ENCODE data around the gene GDF2. TPM values are rescaled to one million over a fixed set of nuclear protein-coding genes. Genes with fewer than 3 reads are reported as not detected.

The GDF2 gene
- total RNA-seq, 1 donor from 2014 or later, result not detected

GRCh38 chr10:47374611-47375536 lies 52.6 kb downstream of the GDF2 start:
- H3K27ac Mint-ChIP-seq, result no peak overlapping the region
- no peak for TF ChIP-seq CTCF (IDR thresholded peaks at IDR 0.05; ENCODE audit: unreplicated experiment)
- peaks cover 11% of the 10 kb centered on the region for H3K27me3 Mint-ChIP-seq (ENCODE audit: low read depth)
- peaks cover 8% of the 10 kb centered on the region for H3K4me1 Mint-ChIP-seq
- no peaks in the 10 kb centered on the region for H3K9me3 Mint-ChIP-seq
- no peak overlapping the region for H3K4me3 Mint-ChIP-seq
- peak in 1 of 2 experiments; percentile 27 for DNase-seq (ENCODE audit: low spot score in 2 of 2, unreplicated experiment in 2 of 2)
- no peaks in the 10 kb centered on the region for H3K36me3 Mint-ChIP-seq

GRCh38 chr10:47376522-47377220 lies 54.4 kb downstream of the GDF2 start:
- peak in 1 of 2 experiments; percentile 26 for DNase-seq (ENCODE audit: low spot score in 2 of 2, unreplicated experiment in 2 of 2)
- H3K4me1 Mint-ChIP-seq, result peaks cover 8% of the 10 kb centered on the region
- no peak overlapping the region for H3K4me3 Mint-ChIP-seq
- H3K36me3 Mint-ChIP-seq, result no peaks in the 10 kb centered on the region
- H3K9me3 Mint-ChIP-seq, result no peaks in the 10 kb centered on the region
- no peak overlapping the region for H3K27ac Mint-ChIP-seq
- H3K27me3 Mint-ChIP-seq (ENCODE audit: low read depth), result peaks cover 28% of the 10 kb centered on the region
- no peak for TF ChIP-seq CTCF (IDR thresholded peaks at IDR 0.05; ENCODE audit: unreplicated experiment)

Other genes starting within 250 kb of the GDF2 start
- gene GDF10, start 22.3 kb upstream of the GDF2 start, total RNA-seq, result 1.7 to 2.1 TPM (median 1.8 TPM) in 3 replicates
- gene RBP3, start 25.9 kb downstream of the GDF2 start, total RNA-seq, result not detected in 3 replicates
- gene ZNF488, start 61.8 kb downstream of the GDF2 start, total RNA-seq, result 0.96 to 1.4 TPM (median 0.99 TPM) in 3 replicates
- gene ANXA8, start 161.7 kb downstream of the GDF2 start, total RNA-seq, result 2.0 to 2.8 TPM (median 2.3 TPM) in 3 replicates
- gene FAM25G, start 169.2 kb downstream of the GDF2 start, total RNA-seq, result not detected in 3 replicates
- gene AGAP9, start 201.2 kb downstream of the GDF2 start, total RNA-seq, result 21.7 to 24.0 TPM (median 22.2 TPM) in 3 replicates